Sigmoid colon (tissue), 4 donors: ENCODE results near the gene ROMO1.

Experiments used
- EP300 ChIP-seq, 4 donors: sonication (generic); formaldehyde crosslinking; IDR thresholded peaks; one replicate each; pipeline ENCODE4 v1.6.1; 2017; ENCODE audit warnings: antibody characterized with exemption in 4 of 4
- POLR2A ChIP-seq, 2 donors: fragments of 450-650 bp; IDR thresholded peaks; one replicate each; pipeline ENCODE4 v1.6.1; 2016; ENCODE audit warnings: antibody characterized with exemption in 2 of 2, mild to moderate bottlenecking in 2 of 2, moderate library complexity in 2 of 2
- TF ChIP-seq, protein P1 (sequence below), 4 experiments: fragments of 450-650 bp in 3 of 4; fragments of 200-600 bp in 1 of 4; IDR thresholded peaks; one replicate each; pipeline ENCODE4 v1.5.1; 2016 to 2019; ENCODE audit warnings: antibody characterized with exemption in 4 of 4, mild to moderate bottlenecking in 3 of 4, moderate library complexity in 2 of 4

DNA sequence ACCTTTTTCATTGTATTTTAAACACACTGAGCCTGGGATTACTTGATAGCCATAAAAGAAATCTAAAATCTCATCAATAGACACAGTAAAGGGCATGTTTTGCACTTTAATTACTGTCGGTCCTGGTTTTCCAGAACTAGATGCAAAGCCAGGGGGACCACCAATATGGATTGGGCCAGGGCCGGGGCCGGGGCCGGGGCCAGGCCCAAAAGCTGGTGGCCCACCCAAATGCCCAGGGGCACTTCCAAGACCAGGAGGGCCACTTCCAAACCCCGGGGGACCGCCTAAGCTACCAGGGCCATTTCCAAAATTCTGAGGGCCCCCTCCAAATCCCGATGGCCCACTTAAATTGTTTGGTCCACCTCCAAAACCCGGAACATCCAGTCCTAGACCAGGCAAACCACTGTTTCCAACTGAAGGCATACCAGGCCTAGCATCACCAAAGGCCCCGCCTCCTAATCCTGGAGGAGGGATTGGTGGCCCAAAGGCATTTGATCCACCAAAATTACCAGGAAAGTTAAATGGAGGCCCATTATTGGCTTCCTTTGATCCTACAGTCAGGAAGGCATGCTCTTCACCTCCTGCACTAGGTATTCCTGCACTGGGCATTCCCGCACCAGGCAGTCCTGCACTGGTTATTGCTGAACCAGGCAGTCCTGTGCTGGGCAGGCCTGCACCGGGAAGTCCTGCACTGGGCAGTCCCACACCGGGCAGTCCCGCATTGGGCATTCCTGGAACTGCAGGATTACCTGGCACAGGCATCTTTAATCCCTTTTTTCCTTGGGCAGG, 46.4 kb upstream of the ROMO1 start:
- TF ChIP-seq, protein P1, sequence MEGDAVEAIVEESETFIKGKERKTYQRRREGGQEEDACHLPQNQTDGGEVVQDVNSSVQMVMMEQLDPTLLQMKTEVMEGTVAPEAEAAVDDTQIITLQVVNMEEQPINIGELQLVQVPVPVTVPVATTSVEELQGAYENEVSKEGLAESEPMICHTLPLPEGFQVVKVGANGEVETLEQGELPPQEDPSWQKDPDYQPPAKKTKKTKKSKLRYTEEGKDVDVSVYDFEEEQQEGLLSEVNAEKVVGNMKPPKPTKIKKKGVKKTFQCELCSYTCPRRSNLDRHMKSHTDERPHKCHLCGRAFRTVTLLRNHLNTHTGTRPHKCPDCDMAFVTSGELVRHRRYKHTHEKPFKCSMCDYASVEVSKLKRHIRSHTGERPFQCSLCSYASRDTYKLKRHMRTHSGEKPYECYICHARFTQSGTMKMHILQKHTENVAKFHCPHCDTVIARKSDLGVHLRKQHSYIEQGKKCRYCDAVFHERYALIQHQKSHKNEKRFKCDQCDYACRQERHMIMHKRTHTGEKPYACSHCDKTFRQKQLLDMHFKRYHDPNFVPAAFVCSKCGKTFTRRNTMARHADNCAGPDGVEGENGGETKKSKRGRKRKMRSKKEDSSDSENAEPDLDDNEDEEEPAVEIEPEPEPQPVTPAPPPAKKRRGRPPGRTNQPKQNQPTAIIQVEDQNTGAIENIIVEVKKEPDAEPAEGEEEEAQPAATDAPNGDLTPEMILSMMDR (IDR thresholded peaks at IDR 0.05), result no peak
- no peak for TF ChIP-seq POLR2A (IDR thresholded peaks at IDR 0.05)
- no peak for TF ChIP-seq EP300 (IDR thresholded peaks at IDR 0.05)
